HCT116 (cell line): ENCODE data around the gene DDX24.

Experiments
- CTCF ChIP-seq, 3 experiments: fragments of 200-600 bp in 1 of 3; sonication (generic) in 1 of 3; IDR thresholded peaks in 2 of 3; conservative IDR thresholded peaks in 1 of 3; 2 replicates each; pipeline ENCODE4 v1.5.1; 2012 to 2017; ENCODE audit warnings: low read depth in 2 of 3, low read length in 2 of 3, antibody characterized with exemption in 1 of 3, borderline replicate concordance in 1 of 3, control low read depth in 1 of 3, mild to moderate bottlenecking in 1 of 3, mixed read lengths in 1 of 3, mixed run types in 1 of 3, moderate library complexity in 1 of 3; ENCODE audit not compliant: insufficient read depth in 1 of 3
- POLR2AphosphoS5 ChIP-seq: IDR thresholded peaks from 2 replicates; pipeline ENCODE4 v1.6.1; 2011; ENCODE audit warnings: mild to moderate bottlenecking, low read depth, low read length, moderate library complexity
- RAD21 ChIP-seq: IDR thresholded peaks from 2 replicates; pipeline ENCODE4 v1.6.1; 2012; ENCODE audit warnings: low read depth, mild to moderate bottlenecking
- TCF7L2 ChIP-seq: IDR thresholded peaks from 2 replicates; pipeline ENCODE4 v1.7.0; 2011; ENCODE audit warnings: borderline replicate concordance, inconsistent platforms; ENCODE audit not compliant: insufficient read depth, insufficient read length; ENCODE audit errors: extremely low read depth
- ZNF274 ChIP-seq: fragments of 200-500 bp; sonication (Bioruptor generic); IDR thresholded peaks from 2 replicates; pipeline ENCODE4 v1.6.1; 2014; ENCODE audit warnings: mild to moderate bottlenecking, low read depth, low read length, inconsistent platforms
- TF ChIP-seq, protein P1 (sequence below): IDR thresholded peaks from 2 replicates; pipeline ENCODE4 v1.6.1; 2012

DNA sequence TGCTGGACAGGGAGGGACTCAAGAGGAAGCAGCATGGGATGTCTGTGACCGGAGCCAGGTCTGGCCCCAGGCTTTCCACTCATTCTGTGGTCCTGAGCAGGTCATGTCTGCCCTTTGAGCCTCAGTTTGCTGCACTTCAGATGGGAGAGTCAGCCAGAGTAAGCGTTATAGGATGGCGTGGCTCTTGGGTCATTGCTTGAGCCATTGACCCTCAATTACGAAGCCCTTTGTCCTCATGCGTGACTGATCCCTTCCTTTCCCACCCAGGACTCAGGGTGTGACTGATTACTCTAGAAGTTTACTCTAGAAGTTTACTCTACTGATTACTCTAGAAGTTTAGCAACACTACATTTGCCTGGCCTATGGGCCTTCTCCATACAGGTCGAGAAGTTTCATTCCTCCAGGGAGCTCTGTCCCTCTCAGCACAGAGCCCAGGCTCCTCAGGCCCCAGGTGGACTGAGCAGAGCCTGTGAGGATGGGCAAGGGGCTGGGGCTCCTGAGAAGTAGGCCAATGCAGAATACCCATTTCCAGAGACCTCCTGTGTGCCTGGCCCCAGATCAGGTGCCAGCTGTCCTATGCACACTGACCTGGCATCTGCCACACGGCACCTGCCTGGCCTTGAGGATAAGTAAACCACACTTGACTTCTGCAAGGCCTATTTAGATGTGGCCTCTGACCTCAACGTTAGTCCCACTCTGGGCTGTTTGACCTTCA lies 21.9 kb upstream of the DDX24 start:
- TF ChIP-seq CTCF (IDR thresholded peaks at IDR 0.05 in 2 of 3, conservative IDR thresholded peaks at IDR 0.05 in 1 of 3; ENCODE audit: borderline replicate concordance in 1 of 3, insufficient read depth in 1 of 3, low read depth in 2 of 3, low read length in 2 of 3) (no peak), ZNF274 (no peak), TCF7L2 (no peak), POLR2AphosphoS5 (no peak), RAD21 (no peak)
- TF ChIP-seq, protein P1, sequence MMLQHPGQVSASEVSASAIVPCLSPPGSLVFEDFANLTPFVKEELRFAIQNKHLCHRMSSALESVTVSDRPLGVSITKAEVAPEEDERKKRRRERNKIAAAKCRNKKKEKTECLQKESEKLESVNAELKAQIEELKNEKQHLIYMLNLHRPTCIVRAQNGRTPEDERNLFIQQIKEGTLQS: no peak
